Tongue (tissue), 2 donors: ENCODE results near the gene SECISBP2. TPM values are rescaled to one million over a fixed set of nuclear protein-coding genes. Genes with fewer than 3 reads are reported as not detected.

Source experiments
- small RNA-seq: library from RNA; depleted of rRNA; stranded (forward); fragments of <200 nt; gene quantifications from one replicate; pipeline ENCODE3, GENCODE V24; 2014; ENCODE audit warnings: low replicate concordance
- total RNA-seq: library from RNA; depleted of rRNA; stranded (reverse); fragments of >200 nt; gene quantifications from one replicate; pipeline ENCODE4 v1.2.3, GENCODE V29; 2014

SECISBP2 gene
- total RNA-seq, 1 donor from 2014 or later = 50.0 TPM

Small RNA genes lying within 50 kb of the gene (small RNA-seq; reads per million reads assigned to genes)
- not detected for gene MIR3153

Other genes with a start within 250 kb of the SECISBP2 start
- 1.1 TPM for gene SHC3, start 139.7 kb upstream of the SECISBP2 start, total RNA-seq
- gene CKS2, start 7.3 kb upstream of the SECISBP2 start, total RNA-seq = 48.1 TPM
- 35.8 TPM for gene SEMA4D, start 179.6 kb downstream of the SECISBP2 start, total RNA-seq